ENCODE data around the gene ZNF532.

Gene ZNF532

DNA sequence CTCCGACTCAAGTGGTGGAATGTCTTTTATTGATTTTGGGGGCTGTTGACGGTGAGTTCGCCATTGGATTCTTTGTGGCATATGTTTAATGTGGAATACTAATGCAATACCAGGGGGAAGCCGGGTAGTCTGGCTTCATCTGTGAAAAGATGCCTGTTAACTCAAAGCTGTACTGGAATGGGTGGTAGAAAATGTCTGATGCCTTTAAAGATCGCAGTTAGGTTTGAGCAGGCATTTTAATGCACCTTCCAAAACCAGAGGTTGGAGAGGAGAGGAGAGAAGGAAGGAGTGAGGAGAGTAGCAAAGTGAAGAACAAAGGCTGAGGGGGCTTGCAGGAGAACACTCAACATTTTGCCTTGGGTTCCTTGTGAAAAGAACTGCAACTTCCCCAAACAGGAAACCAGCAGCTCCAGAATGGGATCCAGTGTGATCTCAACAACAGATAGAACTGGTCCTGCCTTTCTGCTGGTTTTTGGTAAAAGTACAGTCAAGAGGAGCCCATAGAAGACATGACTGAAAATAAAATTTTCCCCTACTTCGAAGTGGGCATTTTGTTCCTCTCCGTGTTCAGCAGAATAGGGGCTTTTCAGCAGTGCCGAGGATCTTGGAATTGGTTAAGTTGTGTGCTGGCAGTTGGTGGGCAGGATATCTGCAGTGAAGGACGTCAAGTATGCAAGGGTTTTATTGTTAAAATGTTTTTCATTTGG is 1.5 kb downstream of the ZNF532 start:
- no peak for DNase-seq (ENCODE audit: extremely low read depth, low read depth)
- TF ChIP-seq, protein P1, sequence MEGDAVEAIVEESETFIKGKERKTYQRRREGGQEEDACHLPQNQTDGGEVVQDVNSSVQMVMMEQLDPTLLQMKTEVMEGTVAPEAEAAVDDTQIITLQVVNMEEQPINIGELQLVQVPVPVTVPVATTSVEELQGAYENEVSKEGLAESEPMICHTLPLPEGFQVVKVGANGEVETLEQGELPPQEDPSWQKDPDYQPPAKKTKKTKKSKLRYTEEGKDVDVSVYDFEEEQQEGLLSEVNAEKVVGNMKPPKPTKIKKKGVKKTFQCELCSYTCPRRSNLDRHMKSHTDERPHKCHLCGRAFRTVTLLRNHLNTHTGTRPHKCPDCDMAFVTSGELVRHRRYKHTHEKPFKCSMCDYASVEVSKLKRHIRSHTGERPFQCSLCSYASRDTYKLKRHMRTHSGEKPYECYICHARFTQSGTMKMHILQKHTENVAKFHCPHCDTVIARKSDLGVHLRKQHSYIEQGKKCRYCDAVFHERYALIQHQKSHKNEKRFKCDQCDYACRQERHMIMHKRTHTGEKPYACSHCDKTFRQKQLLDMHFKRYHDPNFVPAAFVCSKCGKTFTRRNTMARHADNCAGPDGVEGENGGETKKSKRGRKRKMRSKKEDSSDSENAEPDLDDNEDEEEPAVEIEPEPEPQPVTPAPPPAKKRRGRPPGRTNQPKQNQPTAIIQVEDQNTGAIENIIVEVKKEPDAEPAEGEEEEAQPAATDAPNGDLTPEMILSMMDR (IDR thresholded peaks at IDR 0.05; ENCODE audit: low read depth, low read length), result no peak

GRCh38 chr18:58866773-58867150 is 2.1 kb downstream of the ZNF532 start:
- no peak for DNase-seq (ENCODE audit: extremely low read depth, low read depth)
- TF ChIP-seq, protein P1 (IDR thresholded peaks at IDR 0.05; ENCODE audit: low read depth, low read length), result no peak

GRCh38 chr18:58867281-58867961 is 2.7 kb downstream of the ZNF532 start:
- no peak for DNase-seq (ENCODE audit: extremely low read depth, low read depth)
- TF ChIP-seq, protein P1 (IDR thresholded peaks at IDR 0.05; ENCODE audit: low read depth, low read length), result no peak

DNA sequence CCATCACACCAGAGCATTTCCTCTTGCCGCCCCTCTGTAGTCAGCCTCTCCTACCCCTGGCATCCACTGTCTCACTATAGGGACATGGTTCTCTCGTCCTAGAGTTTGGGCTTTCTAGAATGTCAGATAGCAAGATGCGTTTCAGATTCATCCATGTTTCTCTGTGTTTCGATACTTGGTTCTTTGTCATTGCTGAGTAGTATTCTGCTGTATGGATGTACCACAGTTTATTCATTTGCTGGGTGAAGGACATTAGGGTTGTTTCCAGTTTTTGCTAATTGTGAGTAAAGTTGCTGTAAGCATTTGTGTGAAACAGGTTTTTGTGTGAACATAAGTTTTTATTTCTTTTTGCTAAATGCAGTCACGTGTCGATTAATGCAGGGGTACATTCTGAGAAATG is 3.8 kb downstream of the ZNF532 start:
- TF ChIP-seq, protein P1 (IDR thresholded peaks at IDR 0.05; ENCODE audit: low read depth, low read length), result no peak
- DNase-seq (ENCODE audit: extremely low read depth, low read depth), result no peak

- TF ChIP-seq, protein P1 (IDR thresholded peaks at IDR 0.05; ENCODE audit: low read depth, low read length), result no peak
- no peak for DNase-seq (ENCODE audit: extremely low read depth, low read depth)
Observed at GRCh38 chr18:58870130-58870529, 5.5 kb downstream of the ZNF532 start.

DNA sequence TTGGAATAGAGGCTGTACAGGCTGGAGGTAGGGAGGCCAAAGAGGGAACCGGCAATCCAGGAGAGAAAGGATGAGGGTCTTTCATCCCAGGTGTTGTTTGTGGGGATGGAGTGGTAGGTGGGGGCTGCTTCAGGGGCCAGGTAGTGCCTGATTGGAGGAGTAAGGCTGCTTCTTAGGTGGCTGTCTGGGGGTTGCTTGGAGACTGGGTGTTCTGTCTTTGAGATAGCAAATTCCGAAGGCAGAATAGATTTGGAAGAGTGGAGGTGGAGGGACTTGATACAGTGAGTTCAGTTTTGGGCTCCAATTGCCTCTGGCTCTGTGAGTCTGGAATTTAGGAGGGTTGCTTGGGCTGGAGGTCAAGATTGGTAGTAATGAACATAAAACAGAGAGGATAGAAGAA is 5.9 kb downstream of the ZNF532 start:
- TF ChIP-seq, protein P1 (IDR thresholded peaks at IDR 0.05; ENCODE audit: low read depth, low read length), result no peak
- DNase-seq (ENCODE audit: extremely low read depth, low read depth), result no peak

Measured in AG09319 (cell line).